Sigmoid colon (tissue), 4 donors: ENCODE results near the gene PRKN.

Experiments used
- CTCF ChIP-seq, 4 experiments: fragments of 450-650 bp in 3 of 4; fragments of 200-600 bp in 1 of 4; IDR thresholded peaks; one replicate each; pipeline ENCODE4 v1.5.1; 2016 to 2019; ENCODE audit warnings: antibody characterized with exemption in 4 of 4, mild to moderate bottlenecking in 3 of 4, moderate library complexity in 2 of 4
- POLR2A ChIP-seq, 2 donors: fragments of 450-650 bp; IDR thresholded peaks; one replicate each; pipeline ENCODE4 v1.6.1; 2016; ENCODE audit warnings: antibody characterized with exemption in 2 of 2, mild to moderate bottlenecking in 2 of 2, moderate library complexity in 2 of 2
- POLR2AphosphoS5 ChIP-seq, 4 donors: sonication (generic); formaldehyde crosslinking; IDR thresholded peaks; one replicate each; pipeline ENCODE4 v1.6.1; 2017; ENCODE audit warnings: antibody characterized with exemption in 4 of 4

- TF ChIP-seq POLR2A (IDR thresholded peaks at IDR 0.05) (no peak), CTCF (IDR thresholded peaks at IDR 0.05) (no peak), POLR2AphosphoS5 (IDR thresholded peaks at IDR 0.05) (no peak)
These were observed 1047.5 kb downstream of the PRKN start for GRCh38 chr6:161679980-161680538.
